Loucy (cell line): Measurements from ENCODE around the gene TEAD4.

ENCODE experiments used
- CTCF ChIP-seq: fragments of 200-600 bp; sonication (generic); conservative IDR thresholded peaks from 2 replicates; pipeline ENCODE4 v1.5.1; 2014; ENCODE audit warnings: mild to moderate bottlenecking, antibody characterized with exemption, low read length
- EZH2phosphoT487 ChIP-seq: fragments of 200-600 bp; IDR thresholded peaks from 2 replicates; pipeline ENCODE4 v1.6.1; 2018; ENCODE audit warnings: antibody characterized with exemption, mild to moderate bottlenecking, moderate library complexity, borderline replicate concordance

- TF ChIP-seq CTCF, result no peak
- no peak for TF ChIP-seq EZH2phosphoT487
Measured at GRCh38 chr12:3045989-3046388, 86.8 kb downstream of the TEAD4 start.
